ENCODE results near the gene PGK1.
"Not testable (repeated sequence)": the region's sequence is repeated elsewhere in the genome, so short reads cannot be mapped to it uniquely, and the experiment has no call there.

PGK1 gene

GRCh38 chrX:78131117-78131516 lies 27.1 kb downstream of the PGK1 start:
- no peak for TF ChIP-seq CTCF (IDR thresholded peaks at IDR 0.05; ENCODE audit: extremely low read depth, missing control alignments)
- no peak for DNase-seq (ENCODE audit: low spot score)

GRCh38 chrX:78133238-78133960 lies 29.4 kb downstream of the PGK1 start:
- DNase-seq (ENCODE audit: low spot score): no peak
- TF ChIP-seq CTCF (IDR thresholded peaks at IDR 0.05; ENCODE audit: extremely low read depth, missing control alignments): no peak

GRCh38 chrX:78139160-78140123 lies 35.4 kb downstream of the PGK1 start, which contains the start of gene TAF9B:
Gene TAF9B (minus strand): TSS chrX:78139650. CDS start chrX:78139611, 39 bp downstream.
- peak; percentile 73 for DNase-seq (ENCODE audit: low spot score)
- TF ChIP-seq CTCF (IDR thresholded peaks at IDR 0.05; ENCODE audit: extremely low read depth, missing control alignments): no peak

DNA sequence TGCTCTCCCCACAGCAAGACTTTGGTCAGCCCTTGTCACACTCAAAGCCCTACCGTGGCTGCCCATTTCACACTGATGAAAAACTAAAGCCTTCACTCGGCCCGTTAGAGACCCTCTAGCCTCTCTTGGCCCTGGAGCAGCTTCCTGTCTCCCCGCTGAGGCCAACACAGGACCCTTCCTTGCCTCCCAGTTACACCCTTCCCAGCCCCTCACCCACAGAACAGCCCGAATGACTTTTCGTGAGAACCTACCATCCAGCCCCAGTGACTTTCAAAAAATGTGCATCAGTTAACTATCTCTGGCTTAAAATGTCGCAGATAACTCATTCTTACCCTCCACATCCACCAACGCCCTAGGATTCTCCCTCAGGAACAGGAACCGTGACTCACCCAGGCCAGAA lies 36.2 kb downstream of the PGK1 start:
- DNase-seq (ENCODE audit: low spot score): no peak

DNA sequence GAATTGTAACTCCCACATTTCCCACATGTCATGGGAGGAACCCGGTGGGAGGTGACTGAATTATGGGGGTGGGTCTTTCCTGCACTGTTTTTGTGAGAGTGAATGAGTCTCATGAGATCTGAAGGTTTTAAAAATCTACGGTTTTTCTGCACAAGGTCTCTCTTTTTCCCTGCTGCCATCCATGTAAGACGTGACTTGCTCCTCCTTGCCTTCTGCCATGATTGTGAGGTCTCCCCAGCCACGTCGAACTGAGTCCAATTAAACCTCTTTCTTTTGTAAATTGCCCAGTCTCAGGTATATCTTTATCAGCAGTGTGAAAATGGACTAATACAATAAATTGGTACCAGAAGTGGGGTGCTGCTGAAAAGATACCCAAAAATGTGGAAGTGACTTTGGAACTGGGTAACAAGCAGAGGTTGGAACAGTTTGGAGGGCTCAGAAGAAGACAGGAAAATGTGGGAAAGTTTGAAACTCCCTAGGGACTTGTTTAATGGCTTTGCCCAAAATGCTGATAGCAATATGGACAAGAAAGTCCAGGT lies 43.0 kb downstream of the PGK1 start:
- not testable (repeated sequence) for DNase-seq (ENCODE audit: low spot score)

More for the DNA sequence above, 36.2 kb downstream of the PGK1 start:
- no peak for TF ChIP-seq CTCF (IDR thresholded peaks at IDR 0.05; ENCODE audit: extremely low read depth, missing control alignments)

GRCh38 chrX:78157373-78157772 lies 53.3 kb downstream of the PGK1 start:
- not testable (repeated sequence) for DNase-seq (ENCODE audit: low spot score)

- DNase-seq (ENCODE audit: low spot score): not testable (repeated sequence)
Measured at GRCh38 chrX:78157846-78158245, 53.8 kb downstream of the PGK1 start.

GRCh38 chrX:78160711-78161110 lies 56.7 kb downstream of the PGK1 start:
- DNase-seq (ENCODE audit: low spot score): not testable (repeated sequence)

DNA sequence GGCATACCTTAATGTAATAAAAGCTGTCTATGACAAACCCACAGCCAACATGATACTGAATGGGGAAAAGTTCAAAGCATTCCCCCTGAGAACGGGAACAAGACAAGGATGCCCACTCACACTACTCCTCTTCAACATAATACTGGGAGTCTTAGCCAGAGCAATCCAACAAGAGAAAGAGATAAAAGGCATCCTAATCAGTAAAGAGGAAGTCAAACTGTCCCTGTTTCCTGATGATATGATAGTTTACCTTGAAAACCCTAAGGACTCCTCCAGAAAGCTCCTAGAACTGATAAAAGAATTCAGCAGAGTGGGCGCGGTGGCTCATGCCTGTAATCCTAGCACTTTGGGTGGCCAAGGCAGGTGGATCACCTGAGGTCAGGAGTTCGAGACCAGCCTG lies 59.1 kb downstream of the PGK1 start:
- not testable (repeated sequence) for DNase-seq (ENCODE audit: low spot score)

GRCh38 chrX:78165425-78165824 lies 61.4 kb downstream of the PGK1 start:
- no peak for DNase-seq (ENCODE audit: low spot score)
- no peak for TF ChIP-seq CTCF (IDR thresholded peaks at IDR 0.05; ENCODE audit: extremely low read depth, missing control alignments)

Measured in GM20000 (cell line).